ENCODE data around the gene NDUFAF3.

Gene NDUFAF3

GRCh38 chr3:48996640-48997039 is 25.3 kb upstream of the NDUFAF3 start:
- no peak for TF ChIP-seq TCF12 (IDR thresholded peaks at IDR 0.05; ENCODE audit: low read depth)
- TF ChIP-seq MAX (IDR thresholded peaks at IDR 0.05): no peak
- no peak for TF ChIP-seq CEBPB (IDR thresholded peaks at IDR 0.05)
- TF ChIP-seq NFIC (IDR thresholded peaks at IDR 0.05): no peak
- no peak for TF ChIP-seq ZBTB7A (IDR thresholded peaks at IDR 0.05; ENCODE audit: low read depth)
- no peak for TF ChIP-seq REST (IDR thresholded peaks at IDR 0.05; ENCODE audit: low read depth)
- no peak for TF ChIP-seq USF1 (IDR thresholded peaks at IDR 0.05)

GRCh38 chr3:48997102-48997635 is 24.8 kb upstream of the NDUFAF3 start:
- TF ChIP-seq TCF12 (IDR thresholded peaks at IDR 0.05; ENCODE audit: low read depth) (no peak), ZBTB7A (IDR thresholded peaks at IDR 0.05; ENCODE audit: low read depth) (no peak)

- TF ChIP-seq USF1 (IDR thresholded peaks at IDR 0.05) (no peak), EP300 (IDR thresholded peaks at IDR 0.05; ENCODE audit: borderline replicate concordance) (no peak), FOXM1 (IDR thresholded peaks at IDR 0.05; ENCODE audit: borderline replicate concordance, low read depth) (no peak), YY1 (IDR thresholded peaks at IDR 0.05; ENCODE audit: low read depth) (no peak)
These were observed 23.9 kb upstream of the NDUFAF3 start for GRCh38 chr3:48997714-48998637.

- TF ChIP-seq EP300 (IDR thresholded peaks at IDR 0.05; ENCODE audit: borderline replicate concordance): no peak
These were observed 22.6 kb upstream of the NDUFAF3 start for GRCh38 chr3:48999085-48999858.

GRCh38 chr3:49001155-49001554 is 20.8 kb upstream of the NDUFAF3 start:
- TF ChIP-seq ZBTB7A (IDR thresholded peaks at IDR 0.05; ENCODE audit: low read depth) (no peak), EGR1 (IDR thresholded peaks at IDR 0.05) (no peak), EP300 (IDR thresholded peaks at IDR 0.05; ENCODE audit: borderline replicate concordance) (no peak), YY1 (IDR thresholded peaks at IDR 0.05; ENCODE audit: low read depth) (no peak), USF1 (IDR thresholded peaks at IDR 0.05) (no peak), REST (IDR thresholded peaks at IDR 0.05; ENCODE audit: low read depth) (no peak), FOXM1 (IDR thresholded peaks at IDR 0.05; ENCODE audit: borderline replicate concordance, low read depth) (no peak), TCF12 (IDR thresholded peaks at IDR 0.05; ENCODE audit: low read depth) (no peak), CEBPB (IDR thresholded peaks at IDR 0.05) (no peak), MAX (IDR thresholded peaks at IDR 0.05) (no peak), NFIC (IDR thresholded peaks at IDR 0.05) (no peak), CREB1 (IDR thresholded peaks at IDR 0.05; ENCODE audit: low read depth) (no peak), RAD21 (IDR thresholded peaks at IDR 0.05; ENCODE audit: low read depth) (no peak), TAF1 (IDR thresholded peaks at IDR 0.05; ENCODE audit: low read depth) (no peak), TEAD4 (IDR thresholded peaks at IDR 0.05) (no peak)
